ENCODE data around the gene ABCB4. TPM values are rescaled to one million over a fixed set of nuclear protein-coding genes. Genes with fewer than 3 reads are reported as not detected.

Gene ABCB4
- total RNA-seq, 1 donor from 2014 or later, result 114 TPM

- DNase-seq (ENCODE audit: low spot score) (no peak), ATAC-seq (no peak)
Measured at GRCh38 chr7:87359366-87359765, 116.1 kb downstream of the ABCB4 start.

- ATAC-seq (no peak), DNase-seq (ENCODE audit: low spot score) (no peak)
Measured at GRCh38 chr7:87356448-87356847, 119.0 kb downstream of the ABCB4 start.

- no peak for DNase-seq (ENCODE audit: low spot score)
Measured at GRCh38 chr7:87354749-87355148, 120.7 kb downstream of the ABCB4 start.

More at GRCh38 chr7:87354749-87355148, 120.7 kb downstream of the ABCB4 start:
- ATAC-seq, result no peak

Other genes starting within 250 kb of the ABCB4 start
- gene CROT, start 130.0 kb downstream of the ABCB4 start, total RNA-seq, result 14.0 TPM
- 33.4 TPM for gene ABCB1, start 125.2 kb upstream of the ABCB4 start, total RNA-seq
- gene RUNDC3B, start 152.7 kb upstream of the ABCB4 start, total RNA-seq, result 11.4 TPM

Measured in left lobe of liver (tissue), 2 donors.